ENCODE results near the gene DUSP22.

DUSP22 gene

DNA sequence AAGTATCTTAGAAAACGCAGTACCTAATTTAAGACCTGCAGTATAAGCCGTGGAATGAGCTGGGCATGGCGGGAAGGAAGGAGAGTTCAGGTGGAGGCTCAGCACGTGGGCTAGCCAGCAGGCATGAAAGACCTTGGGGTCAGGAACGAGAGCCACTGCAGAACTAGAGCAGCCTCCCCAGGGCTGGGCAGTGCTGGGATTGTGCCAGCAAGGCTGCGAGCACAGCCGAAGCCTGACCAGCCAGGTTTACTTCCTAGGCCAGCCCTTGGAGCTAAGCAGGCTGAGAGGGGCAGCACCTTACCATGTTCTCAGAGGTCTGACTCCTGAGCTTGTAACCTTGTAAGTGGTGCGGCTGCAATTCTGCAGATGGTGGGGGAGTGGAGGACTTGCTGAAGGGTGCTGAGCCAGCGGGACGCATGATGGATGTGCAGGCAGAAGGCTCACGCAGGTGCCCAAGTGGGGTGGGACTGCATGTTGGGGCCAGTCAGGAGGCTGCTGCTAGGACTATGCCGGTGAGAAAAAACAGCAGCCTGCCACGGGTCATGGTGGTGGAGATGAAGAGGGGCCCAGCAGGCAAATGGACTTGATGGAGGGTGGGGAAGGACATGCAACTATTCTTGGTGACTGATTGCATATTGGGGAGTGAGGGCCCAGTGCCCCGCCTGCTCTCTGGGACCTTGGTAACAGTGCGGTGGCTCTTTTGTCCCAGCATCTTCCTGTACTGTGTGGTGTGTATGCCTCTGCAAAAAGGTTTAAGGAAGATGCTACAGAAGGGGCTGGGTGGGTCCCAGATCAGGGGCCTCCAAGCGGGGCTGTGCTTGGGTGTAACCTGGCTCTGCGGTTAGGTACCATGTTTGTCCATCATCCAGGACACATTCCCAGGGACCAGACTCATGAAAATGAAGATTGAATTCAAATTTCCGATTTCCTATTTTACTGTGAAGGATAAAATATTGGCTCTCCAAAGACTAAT lies 61.6 kb downstream of the DUSP22 start:
- DNase-seq: no peak

DNA sequence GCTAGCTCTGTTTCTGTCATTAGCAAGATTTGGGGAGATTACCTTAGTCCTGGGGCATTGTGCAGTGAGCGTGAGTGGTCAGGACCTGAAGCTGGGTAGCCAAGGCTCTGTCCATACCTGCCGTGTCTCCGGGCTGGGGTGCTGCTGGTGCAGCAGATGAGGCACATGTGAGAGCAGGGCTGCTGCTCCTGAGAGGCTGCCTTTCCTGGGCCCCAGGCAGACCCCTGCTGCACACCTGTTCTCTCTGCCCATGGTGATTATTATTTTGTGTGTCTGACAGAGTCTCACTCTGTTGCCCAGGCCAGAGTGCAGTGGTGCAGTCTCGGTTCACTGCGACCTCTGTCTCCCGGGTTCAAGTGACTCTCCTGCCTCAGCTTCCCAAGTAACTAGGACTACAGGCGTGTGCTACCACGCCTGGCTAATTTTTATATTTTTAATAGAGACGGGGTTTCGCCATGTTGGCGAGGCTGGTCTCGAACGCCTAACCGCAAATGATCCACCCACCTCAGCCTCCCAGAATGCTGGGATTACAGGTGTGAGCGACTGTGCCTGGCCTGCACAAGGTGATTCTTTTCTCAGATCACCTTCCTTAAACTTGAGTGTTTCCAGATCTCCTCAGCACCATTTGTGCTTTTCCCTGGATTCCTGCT lies 62.5 kb downstream of the DUSP22 start:
- DNase-seq: no peak

DNA sequence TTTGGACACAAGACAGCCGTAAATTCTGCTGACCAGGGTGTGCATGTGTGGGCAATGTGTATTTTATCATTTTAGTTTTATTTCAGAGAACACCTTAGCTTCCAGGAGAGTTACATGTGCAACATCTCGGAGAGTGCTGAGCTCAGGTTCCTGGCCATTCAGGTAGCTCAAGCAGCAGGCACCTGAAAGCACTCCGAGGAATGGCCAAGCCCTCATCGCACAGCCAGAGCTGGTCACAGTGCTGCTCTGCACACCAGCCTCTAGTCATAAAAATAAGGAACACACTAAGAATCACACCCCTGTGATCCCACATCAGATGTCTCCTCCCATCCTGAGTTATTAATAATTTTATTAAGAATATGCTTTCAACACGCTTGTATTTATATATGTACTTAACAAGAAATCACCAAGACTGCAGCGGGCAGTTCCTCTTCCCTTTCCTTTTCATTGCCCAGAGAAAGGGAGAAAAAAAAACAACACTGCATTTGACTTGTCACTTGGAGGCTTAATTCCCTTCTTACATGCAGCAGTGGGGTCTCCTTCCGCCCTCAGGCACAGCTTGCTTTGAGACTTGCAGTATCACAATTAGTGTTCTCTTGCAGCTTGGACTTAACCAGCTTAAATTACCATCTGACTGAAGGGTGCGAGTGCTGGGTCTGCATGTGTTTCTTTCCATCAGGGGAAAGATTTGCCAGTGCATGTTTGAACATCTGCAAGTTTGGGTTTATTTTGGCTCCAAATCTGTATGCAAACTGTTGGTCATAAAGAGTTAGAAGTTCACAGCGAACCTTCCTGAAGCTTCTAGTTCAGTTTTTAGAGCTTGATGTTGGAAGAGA lies 63.3 kb downstream of the DUSP22 start:
- no peak for DNase-seq

DNA sequence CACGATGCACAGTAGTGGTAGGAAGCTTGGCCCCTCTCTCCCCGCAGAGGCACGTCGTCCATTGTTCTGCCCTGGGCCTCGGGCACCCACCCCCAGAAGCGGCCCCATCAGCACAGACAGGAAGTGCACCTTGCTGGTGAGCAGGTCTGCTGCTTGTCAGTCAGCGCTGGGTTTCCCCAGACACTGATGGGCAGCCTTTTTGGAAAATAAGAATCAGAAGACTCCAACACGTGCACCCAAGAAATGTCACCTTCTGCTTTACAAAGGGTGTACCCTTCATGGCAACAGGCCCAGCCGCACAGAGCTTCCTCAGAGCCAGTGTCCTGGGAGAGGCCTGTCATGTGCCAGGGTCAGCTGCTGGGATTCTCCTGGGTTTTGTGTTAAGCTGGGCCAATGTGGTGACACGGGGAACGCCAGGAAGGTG lies 64.6 kb downstream of the DUSP22 start:
- DNase-seq: no peak

DNA sequence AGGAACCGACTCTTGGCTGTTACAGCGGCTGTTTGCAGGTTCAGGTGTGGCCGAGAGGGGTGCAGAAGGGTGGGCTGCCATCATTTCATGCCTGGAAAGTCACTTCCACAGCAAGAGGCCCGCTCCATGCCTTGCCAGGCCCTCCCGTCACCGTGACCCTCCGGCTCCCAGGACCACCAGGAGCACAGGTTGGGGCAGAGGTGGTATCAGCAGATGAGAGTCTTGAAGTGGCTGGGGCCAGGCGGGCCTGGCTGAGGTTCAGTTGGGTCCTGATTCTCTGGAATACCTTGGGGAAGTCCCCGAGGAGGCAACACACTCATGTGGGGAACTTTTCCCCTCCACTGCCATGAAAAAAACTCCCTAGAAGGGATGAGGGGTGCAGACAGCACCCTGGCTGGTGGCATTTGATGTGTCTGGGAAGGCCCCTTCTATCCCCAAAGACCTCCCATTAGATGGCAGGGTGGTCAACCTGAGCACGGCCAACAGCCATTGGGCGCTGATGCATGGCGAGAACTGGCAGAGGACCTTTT lies 65.0 kb downstream of the DUSP22 start:
- no peak for DNase-seq

DNA sequence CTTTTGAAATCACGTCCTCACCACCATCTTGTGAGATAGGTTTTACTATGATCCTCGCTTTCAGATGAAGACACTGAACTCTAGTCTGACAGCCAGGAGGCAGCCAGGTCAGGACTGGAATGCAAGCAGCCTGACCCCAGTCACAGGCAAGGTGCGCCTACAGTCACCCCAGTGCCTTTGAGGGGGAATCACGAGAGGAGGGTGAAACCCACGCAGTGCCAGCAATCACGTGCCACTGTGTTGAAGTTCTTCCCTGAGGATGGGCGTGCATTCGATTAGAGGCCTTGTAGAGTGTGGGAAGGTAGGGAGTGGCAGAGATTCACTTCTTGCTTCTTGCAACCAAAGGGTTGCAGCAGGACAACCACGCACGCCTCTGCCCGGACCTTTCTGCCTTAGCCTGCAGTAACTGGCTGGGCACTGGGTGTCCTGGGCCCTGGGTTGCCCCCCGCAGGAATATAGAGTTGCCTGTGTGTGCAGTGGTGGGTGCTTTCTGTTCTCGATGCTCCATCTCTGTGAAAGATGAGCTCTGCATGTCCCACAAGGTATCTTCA lies 65.6 kb downstream of the DUSP22 start:
- DNase-seq: no peak

DNA sequence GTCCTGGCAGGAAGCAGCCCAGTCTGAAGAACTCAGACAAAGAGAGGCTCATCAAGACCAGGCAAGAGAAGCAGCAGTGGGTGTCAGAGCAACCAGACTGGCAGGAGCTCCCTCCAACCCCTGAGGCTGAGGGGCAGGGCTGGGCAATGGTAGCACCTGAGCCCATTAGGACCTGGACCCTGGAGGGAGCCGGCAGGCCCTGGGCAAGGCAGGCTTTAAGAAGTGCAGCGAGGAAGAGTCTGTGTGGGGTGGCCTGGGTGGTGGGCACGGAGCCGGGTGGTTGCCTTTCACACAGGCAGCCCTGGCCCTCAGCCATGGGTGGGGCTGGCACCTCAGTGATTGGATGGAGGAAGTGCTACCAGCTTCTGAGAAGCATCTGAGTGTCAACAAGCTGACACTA lies 66.1 kb downstream of the DUSP22 start:
- no peak for DNase-seq

DNA sequence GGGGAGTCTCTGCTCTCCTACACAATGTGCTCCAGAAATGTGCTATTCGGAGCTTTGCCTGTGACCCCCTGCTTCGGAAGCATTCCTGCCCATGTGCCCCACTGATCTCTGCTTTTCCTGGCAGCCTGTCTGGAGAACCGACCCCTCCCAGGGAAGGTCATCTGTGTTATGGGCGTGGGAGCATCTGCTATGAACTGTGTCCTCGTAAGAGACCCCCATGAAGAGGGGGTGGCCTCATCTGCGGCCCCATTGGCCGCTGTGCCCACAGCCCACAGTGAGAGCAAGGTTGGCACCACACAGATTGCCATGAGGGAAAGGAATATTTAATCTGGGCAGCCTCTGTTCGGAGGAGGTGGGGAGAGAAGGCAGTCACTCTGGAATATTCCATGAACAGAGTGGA lies 66.6 kb downstream of the DUSP22 start:
- no peak for DNase-seq

DNA sequence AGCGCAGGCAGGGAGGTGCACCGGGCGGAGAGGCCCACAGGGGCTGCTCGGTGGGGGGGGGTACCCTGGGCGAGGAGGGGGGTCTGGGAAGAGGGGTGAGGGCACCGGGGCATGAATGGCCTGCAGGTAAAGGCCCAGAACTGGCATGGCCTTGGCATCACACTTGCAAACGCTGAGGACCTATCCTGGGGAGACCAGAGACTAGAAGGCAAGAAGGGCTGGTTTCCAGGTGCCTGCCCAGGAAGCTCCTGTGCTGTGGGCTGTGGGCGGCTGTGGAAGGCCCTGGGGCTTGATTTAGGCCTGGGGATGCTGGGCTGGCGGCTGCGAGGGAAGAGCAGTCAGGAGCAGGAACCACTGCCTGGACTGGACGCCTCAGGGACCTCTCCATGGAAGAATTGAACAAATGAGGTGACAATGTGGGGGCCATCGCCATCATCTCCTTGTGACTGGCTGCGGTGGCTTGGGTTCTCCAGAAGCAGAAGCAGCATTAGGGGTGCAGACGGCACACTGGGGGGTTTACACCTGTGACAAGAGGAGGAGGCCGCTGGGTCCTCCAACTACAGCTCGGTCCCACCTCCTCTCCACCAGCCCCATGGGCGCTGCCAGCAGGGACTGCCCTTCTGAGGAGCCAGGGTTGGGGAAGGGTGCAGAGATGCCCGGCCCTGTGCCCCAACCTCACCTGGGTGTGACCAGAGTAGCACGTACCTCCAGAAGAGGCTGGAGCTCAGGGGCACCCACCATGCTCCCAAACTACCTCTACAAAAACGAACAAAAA lies 67.2 kb downstream of the DUSP22 start:
- DNase-seq: no peak

DNA sequence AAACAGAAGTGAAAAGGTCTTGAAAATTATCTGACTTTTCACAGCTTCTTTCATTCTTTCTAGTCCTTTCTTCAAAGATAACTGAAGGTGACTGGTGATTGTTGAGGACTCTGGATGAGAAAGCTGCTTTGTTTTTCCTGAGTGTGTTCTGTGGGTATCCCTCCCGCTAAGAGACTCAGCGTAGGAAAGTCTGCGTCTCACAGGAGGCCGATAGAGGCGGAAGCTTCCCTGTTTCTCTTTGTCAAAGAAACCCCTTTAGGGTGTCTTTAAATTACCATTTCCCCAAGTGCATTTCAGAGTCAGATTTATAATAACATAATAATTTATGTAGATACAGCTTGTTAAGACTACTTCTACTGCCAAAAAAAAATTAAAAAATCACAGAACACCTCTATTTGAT lies 68.1 kb downstream of the DUSP22 start:
- DNase-seq: no peak

DNA sequence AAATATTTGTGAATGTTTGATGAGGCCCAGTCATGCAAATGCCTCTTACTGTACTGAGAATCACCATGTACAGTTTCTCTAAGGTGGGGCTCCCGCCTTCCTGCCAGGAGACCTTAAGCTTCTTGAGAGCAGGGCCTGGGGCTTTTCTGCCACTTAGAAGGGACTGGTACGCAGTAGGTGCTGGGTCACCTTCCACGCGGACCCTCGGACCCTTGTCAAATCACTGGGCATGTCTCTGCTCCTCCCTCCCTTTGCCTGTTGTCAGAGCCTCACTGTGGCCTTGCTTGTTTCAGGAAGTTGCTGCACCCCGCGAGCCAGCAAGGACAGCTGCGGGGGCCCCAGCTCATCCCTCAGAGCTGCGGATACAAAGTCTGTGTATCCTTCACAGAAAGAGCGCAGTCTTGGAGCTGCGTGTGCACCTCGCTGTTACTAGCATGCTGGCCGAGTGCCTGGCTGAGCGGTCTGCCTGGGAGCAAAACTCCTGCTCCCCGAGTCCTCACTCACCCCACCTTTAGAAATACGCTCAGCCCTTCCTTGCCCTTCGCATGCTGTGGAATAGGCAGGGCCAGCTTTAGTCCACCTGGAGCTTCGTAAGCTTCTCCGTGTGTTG lies 68.6 kb downstream of the DUSP22 start:
- no peak for DNase-seq

DNA sequence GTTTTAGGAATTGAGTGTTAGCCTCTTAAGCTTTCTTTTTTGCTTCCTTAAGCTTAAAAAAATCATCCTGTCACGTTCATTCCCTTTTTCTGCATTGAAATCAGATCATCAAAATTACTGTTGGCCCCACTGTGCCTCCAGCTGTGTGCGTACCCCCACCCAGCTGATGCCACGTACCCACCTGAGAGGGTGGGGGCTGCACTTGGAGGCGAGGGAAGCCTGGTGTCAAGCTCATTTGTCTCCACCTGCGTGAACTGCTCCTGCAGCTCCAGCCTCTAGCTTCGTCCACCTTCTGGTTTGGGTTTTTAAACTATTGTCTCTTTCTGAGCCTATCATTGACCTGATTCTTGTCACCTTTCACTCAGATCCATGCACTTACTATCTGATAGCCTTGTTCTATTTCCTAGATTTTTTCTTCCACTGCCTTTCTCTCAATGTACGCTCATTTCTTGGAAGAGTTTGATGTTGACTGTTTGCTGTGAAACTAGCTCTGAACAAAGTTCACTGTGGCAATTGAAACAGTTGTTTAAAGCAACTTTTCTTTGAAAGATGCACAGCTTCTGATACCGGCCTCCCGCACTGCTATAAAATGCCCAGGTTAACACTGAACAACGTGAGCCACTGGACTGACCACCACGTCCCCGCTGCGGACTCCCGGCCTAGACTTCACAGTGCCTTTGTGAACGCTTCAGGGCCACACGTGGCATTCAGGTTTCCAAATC lies 69.3 kb downstream of the DUSP22 start:
- no peak for DNase-seq

DNA sequence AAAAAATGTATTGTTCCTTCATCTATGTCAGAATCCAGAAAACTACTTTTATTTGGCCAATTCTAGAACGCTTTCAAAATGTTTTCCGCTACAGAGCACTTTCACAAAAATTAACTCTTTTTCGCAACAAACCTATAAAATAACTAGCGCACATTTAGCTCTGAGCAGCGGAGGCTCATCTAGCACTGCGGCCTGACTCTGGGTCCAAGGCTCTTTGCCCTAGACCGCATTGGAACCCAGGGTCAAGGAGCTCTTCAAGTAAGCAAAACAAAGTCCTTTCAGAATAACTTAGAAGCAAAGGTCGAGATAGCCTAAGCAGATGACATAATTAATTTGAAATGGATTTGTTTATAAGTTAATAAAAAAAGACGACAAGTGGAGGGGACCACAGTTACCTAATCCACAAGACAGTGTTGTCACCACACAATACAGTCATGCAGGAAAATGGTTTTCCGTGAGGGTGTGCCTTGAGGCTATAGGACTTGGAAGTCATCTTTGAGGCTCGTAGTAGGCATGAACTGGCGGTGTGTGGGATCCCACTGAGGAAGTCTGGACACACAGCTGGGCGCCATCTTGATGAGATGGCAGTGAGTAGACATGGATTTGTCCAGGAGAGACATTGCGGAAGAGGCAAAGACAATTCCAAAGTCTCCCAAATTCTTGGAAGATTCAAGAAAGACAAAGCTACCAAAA lies 70.1 kb downstream of the DUSP22 start:
- DNase-seq: no peak

DNA sequence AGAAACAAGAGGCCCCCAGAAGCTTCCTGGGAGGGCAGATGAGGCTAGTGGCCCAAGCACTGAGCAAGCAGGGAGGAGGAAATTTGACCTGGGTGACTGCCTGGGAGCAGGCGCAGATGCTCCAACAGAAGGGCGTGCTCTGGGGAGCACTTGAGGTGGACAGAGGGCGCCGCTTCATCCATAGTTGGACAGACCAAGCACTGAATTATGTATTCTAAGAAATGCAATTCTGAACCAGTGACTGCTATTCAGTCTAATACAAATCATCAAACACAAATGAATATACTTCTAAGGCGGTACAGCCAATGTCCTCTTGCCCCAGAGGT lies 70.6 kb downstream of the DUSP22 start:
- DNase-seq: no peak

DNA sequence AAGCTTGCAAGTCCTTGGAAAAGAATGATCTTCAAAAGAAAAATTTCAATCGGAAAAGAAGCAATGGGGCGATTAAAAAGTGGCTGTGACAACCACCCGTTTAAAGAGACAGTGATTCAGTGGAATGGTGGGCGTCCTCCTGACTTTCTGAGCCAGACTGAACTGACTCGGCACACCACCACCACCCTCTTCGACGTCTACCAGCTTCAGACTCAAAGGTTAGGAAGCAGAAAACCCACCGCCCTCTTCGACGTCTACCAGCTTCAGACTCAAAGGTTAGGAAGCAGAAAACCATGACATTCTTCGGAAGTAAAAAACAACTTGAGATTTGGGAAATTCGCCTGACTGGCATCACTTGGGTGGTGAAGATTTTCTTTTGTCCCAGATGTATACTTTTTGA lies 71.0 kb downstream of the DUSP22 start:
- no peak for DNase-seq

DNA sequence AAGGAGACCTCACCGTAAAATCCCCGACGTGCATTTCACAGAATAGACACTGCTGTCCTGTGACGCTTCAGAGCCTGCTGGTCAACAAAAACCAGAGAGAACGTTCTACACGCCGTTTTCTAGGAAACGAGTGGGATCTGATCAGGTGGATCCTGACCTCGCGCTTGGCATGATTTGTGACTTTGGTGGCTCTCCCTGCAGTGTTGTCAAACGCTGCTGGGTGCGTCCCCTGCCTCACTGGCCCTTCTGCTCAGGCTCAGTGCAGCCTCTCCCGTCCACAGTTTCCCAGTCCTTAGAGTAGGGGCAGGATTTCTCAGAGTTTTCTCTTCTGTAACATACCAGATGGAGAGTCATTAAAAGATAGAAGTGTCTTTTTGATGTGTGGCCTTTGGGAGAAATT lies 71.6 kb downstream of the DUSP22 start:
- DNase-seq: no peak

DNA sequence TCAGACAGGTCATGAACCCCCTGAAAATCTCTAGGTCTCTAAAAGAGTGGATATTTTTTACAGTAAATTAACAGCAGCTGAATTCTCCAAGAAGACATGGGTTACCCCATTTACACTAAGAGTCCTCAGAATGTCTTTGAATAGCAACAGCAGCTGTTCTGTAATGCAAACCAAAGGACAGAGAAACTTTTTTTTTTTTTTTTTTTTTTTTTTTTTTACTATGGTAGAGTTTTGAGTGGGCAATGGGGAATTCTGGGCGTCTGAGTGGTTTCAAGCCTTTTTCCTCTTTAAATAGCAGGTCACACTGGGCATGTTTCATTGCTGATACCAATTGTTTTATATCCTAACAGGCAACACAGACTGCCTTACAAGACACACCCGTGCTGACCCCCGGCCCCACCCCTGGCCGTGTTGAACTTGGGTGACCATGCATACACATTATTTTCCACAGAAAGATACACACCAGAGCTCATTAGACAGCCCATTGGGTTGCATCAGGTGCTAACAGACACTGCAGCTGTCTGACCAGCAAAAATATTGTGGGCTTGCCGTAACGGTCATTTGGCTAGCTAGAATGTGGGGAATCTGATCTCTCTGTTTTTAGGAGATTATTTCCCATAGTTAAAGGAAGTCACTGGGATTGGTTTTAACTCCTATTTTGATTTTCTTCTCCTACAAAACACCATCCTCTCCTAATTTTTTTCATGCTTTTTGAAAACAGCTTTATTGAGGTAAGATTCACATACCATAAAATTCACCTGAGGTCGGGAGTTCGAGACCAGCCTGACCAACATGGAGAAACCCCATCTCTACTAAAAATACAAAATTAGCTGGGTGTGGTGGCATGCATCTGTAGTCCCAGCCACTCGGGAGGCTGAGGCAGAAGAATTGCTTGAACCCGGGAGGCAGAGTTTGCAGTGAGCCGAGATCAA lies 72.6 kb downstream of the DUSP22 start:
- DNase-seq: no peak

DNA sequence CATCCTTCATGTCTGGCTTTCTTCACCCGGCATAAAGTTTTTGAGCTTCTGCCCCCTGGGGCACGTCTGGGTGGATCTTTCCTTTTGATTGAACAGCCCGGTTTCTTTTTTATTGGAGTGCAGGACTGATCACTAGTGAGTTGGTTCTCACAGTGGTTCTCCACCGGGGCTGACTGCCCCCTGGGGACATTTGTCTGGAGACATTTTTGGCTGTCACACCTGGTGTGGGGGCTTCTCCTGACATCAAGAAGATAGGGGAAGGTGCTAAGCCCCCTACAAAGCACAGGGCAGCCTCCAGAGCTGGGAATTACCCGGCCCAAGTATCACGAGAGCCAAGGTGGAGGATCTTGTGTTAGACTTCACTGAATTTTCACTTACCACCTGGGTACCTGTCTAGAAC lies 73.5 kb downstream of the DUSP22 start:
- DNase-seq: no peak

All from activated CD4-positive, alpha-beta T cell treated with anti-CD3 and anti-CD28 coated beads, Interleukin-2, Interleukin-6, amounts not matched to agents 100 ng/mL and 50 ng/mL, durations not matched to agents 16 hours and 8 hours (primary cell).